ENCODE data around the gene ZBTB7C. TPM values are rescaled to one million over a fixed set of nuclear protein-coding genes. Genes with fewer than 3 reads are reported as not detected.

Gene ZBTB7C
- total RNA-seq, 4 donors from 2014 or later = 38.2 to 92.3 (median 52.4) TPM

GRCh38 chr18:48132797-48133655 is 276.2 kb downstream of the ZBTB7C start:
- intact Hi-C loops (cut with DNase I) = no loop called here
- no peak for TF ChIP-seq POLR2A (IDR thresholded peaks at IDR 0.05)
- no peak for TF ChIP-seq CTCF (IDR thresholded peaks at IDR 0.05)
- Histone ChIP-seq H3K27ac (peak overlapping the region; percentile 83 to 97 (median 91)), H3K36me3 (peaks cover 0 to 2% (median 0%) of the 10 kb centered on the region in 3 donors), H3K4me3 (peak overlapping the region in 3 of 4 donors; percentile 11 to 24 (median 13)), H3K27me3 (peaks cover 0 to 20% (median 0%) of the 10 kb centered on the region in 4 donors), H3K9me3 (no peaks in the 10 kb centered on the region), H3K4me1 (peaks cover 23 to 100% (median 37%) of the 10 kb centered on the region in 3 donors)
- no peak for DNase-seq
- 23 to 32% methylated on average over 6 of the region's 6 CpGs for WGBS, 2 donors

- DNase-seq = no peak
- H3K4me1 ChIP-seq = peaks cover 16 to 100% (median 33%) of the 10 kb centered on the region in 3 donors
- peak overlapping the region in 3 of 4 donors; percentile 0 to 97 (median 91) for H3K27ac ChIP-seq
These were observed 278.1 kb downstream of the ZBTB7C start for GRCh38 chr18:48131042-48131441.

GRCh38 chr18:48129621-48130082 is 279.5 kb downstream of the ZBTB7C start:
- H3K4me1 ChIP-seq = peaks cover 23 to 100% (median 39%) of the 10 kb centered on the region in 3 donors
- no peak overlapping the region for H3K4me3 ChIP-seq
- no peaks in the 10 kb centered on the region for H3K27me3 ChIP-seq
- peaks cover 0 to 24% (median 0%) of the 10 kb centered on the region in 3 donors for H3K36me3 ChIP-seq
- 22 to 43% methylated on average over 4 of the region's 7 CpGs for WGBS, 2 donors
- no peaks in the 10 kb centered on the region for H3K9me3 ChIP-seq
- peak overlapping the region; percentile 0 to 97 (median 46) for H3K27ac ChIP-seq
- TF ChIP-seq POLR2A (IDR thresholded peaks at IDR 0.05) (no peak), CTCF (IDR thresholded peaks at IDR 0.05) (no peak)
- intact Hi-C loops (cut with DNase I) = no loop called here
- no peak for DNase-seq

More at GRCh38 chr18:48131042-48131441, 278.1 kb downstream of the ZBTB7C start:
- intact Hi-C loops (cut with DNase I) = no loop called here
- WGBS, 2 donors = 85 to 91% methylated on average over 6 to 7 of the region's 9 CpGs
- Histone ChIP-seq H3K9me3 (no peaks in the 10 kb centered on the region), H3K36me3 (peaks cover 0 to 22% (median 0%) of the 10 kb centered on the region in 3 donors), H3K27me3 (peaks cover 0 to 4% (median 0%) of the 10 kb centered on the region in 4 donors), H3K4me3 (no peak overlapping the region)
- TF ChIP-seq CTCF (IDR thresholded peaks at IDR 0.05) (no peak), POLR2A (IDR thresholded peaks at IDR 0.05) (no peak)

GRCh38 chr18:48127606-48128005 is 281.6 kb downstream of the ZBTB7C start:
- H3K27me3 ChIP-seq = no peaks in the 10 kb centered on the region
- peaks cover 29 to 100% (median 42%) of the 10 kb centered on the region in 3 donors for H3K4me1 ChIP-seq
- H3K27ac ChIP-seq = peak overlapping the region in 2 of 4 donors; percentile 20 to 33
- no peak for TF ChIP-seq CTCF (IDR thresholded peaks at IDR 0.05)
- TF ChIP-seq POLR2A (IDR thresholded peaks at IDR 0.05) = no peak
- intact Hi-C loops (cut with DNase I) = no loop called here
- no peak for DNase-seq
- peaks cover 0 to 24% (median 0%) of the 10 kb centered on the region in 3 donors for H3K36me3 ChIP-seq
- no peaks in the 10 kb centered on the region for H3K9me3 ChIP-seq
- WGBS, 2 donors = 60 to 88% methylated on average over 5 to 6 of the region's 12 CpGs
- H3K4me3 ChIP-seq = no peak overlapping the region

- intact Hi-C loops (cut with DNase I) = no loop called here
- H3K36me3 ChIP-seq = peaks cover 0 to 35% (median 0%) of the 10 kb centered on the region in 3 donors
- peak overlapping the region in 1 of 4 donors; percentile 72 for H3K27ac ChIP-seq
- no peak overlapping the region for H3K4me3 ChIP-seq
- no peak for DNase-seq
- H3K4me1 ChIP-seq = peaks cover 31 to 99% (median 49%) of the 10 kb centered on the region in 3 donors
- no peak for TF ChIP-seq POLR2A (IDR thresholded peaks at IDR 0.05)
- no peak for TF ChIP-seq CTCF (IDR thresholded peaks at IDR 0.05)
- no peaks in the 10 kb centered on the region for H3K9me3 ChIP-seq
- WGBS, 2 donors = 77 to 94% methylated on average over 3 of the region's 3 CpGs
- H3K27me3 ChIP-seq = no peaks in the 10 kb centered on the region
These were observed 282.9 kb downstream of the ZBTB7C start for GRCh38 chr18:48126240-48126639.

Data from esophagus squamous epithelium (tissue), 5 donors.